IMR-90 (cell line): Measurements from ENCODE around the gene IER5. TPM values are rescaled to one million over a fixed set of nuclear protein-coding genes. Genes with fewer than 3 reads are reported as not detected.

Source experiments
- CHD1 ChIP-seq: IDR thresholded peaks from 2 replicates; pipeline ENCODE4 v1.6.1; 2012; ENCODE audit warnings: low read depth, low read length, improper control_type of control experiment
- MAFK ChIP-seq: IDR thresholded peaks from 2 replicates; pipeline ENCODE4 v1.6.1; 2012; ENCODE audit warnings: low read depth, low read length, improper control_type of control experiment
- MAZ ChIP-seq: IDR thresholded peaks from 2 replicates; pipeline ENCODE4 v1.6.1; 2012; ENCODE audit warnings: low read depth, mild to moderate bottlenecking, low read length, improper control_type of control experiment, moderate library complexity, borderline replicate concordance
- NFE2L2 ChIP-seq: fragments of 150-350 bp; IDR thresholded peaks from 2 replicates; pipeline ENCODE4 v1.6.1; 2016; ENCODE audit warnings: low read depth, mild to moderate bottlenecking, low read length
- RAD21 ChIP-seq: IDR thresholded peaks from 2 replicates; pipeline ENCODE4 v1.6.1; 2012; ENCODE audit warnings: low read length, improper control_type of control experiment
- RCOR1 ChIP-seq: IDR thresholded peaks from 2 replicates; pipeline ENCODE4 v1.6.1; 2012; ENCODE audit warnings: mild to moderate bottlenecking, low read length, improper control_type of control experiment; ENCODE audit not compliant: insufficient replicate concordance
- RFX5 ChIP-seq: IDR thresholded peaks from 2 replicates; pipeline ENCODE4 v1.8.0; 2012; ENCODE audit warnings: low read depth, mild to moderate bottlenecking, low read length, moderate library complexity
- polyA plus RNA-seq, 3 experiments: library from polyadenylated mRNA; depleted of rRNA; stranded (reverse); fragments of >200 nt; gene quantifications; 2 replicates each; pipeline ENCODE4 v1.2.3, GENCODE V29; 2012; ENCODE audit warnings: low replicate concordance in 1 of 3
- total RNA-seq: library from RNA; depleted of rRNA; stranded (reverse); fragments of >200 nt; gene quantifications from 2 replicates; pipeline ENCODE4 v1.2.3, GENCODE V29; 2012

The IER5 gene
- total and polyA plus RNA-seq, 2 of the 4 experiments (the other 2 are of a cell fraction): 15.8 to 27.1 TPM

DNA sequence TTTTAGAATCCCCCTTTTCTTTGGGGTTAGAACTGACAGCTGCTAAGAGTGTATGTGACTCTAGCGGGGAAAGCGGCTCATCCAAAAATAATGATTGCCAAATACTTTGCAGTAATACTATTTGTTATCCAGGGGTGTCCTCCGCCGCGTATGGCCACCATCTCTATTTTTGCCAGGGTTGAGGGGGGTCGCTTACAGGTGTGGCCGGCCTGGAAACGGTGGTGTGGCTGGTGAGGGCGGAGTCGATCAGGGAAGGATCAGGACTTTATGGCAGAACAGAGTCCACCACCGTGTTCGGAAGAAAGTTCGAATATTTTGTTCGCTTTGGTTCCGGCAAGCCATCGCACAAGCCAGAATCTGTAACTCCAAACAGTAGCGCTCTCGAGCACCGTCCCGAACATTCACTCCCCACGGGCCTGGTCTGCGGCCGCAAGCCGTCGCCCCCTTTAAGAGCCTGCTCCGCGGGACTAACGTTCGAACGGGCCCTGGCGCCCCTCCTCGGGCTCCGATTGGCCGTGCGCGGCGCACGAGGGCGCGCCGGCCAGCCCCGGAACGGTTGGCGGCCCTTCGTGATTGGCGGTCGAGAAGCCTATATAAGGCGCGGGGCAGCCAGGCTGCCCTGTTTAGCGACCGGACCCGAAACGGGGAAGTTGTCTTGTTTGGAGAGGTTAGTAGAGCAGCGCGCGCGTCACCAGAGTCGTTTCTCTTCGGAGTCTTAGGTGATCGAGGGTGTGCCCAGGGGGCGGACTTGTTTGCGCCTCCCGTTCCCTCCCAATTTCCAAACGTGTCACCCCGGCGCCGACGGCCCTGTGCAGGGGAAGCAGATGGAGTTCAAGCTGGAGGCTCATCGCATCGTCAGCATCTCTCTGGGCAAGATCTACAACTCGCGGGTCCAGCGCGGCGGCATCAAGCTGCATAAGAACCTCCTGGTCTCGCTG is at the start of gene IER5 (continued):
- peak; percentile 44; the same call in 1 of the 2 replicates for TF ChIP-seq NFE2L2
- no peak for TF ChIP-seq MAFK
- no peak for TF ChIP-seq RCOR1
- TF ChIP-seq MAZ: peak; percentile 53; the same call in 1 of the 2 replicates
- peak; percentile 31 for TF ChIP-seq RAD21
- no peak for TF ChIP-seq CHD1
- no peak for TF ChIP-seq RFX5
